ENCODE results near the gene NPPC.
"Not testable (repeated sequence)": the region's sequence is repeated elsewhere in the genome, so short reads cannot be mapped to it uniquely, and the experiment has no call there.

Gene NPPC

GRCh38 chr2:231926180-231926741, at the start of gene NPPC:
TSS of gene NPPC (minus strand) at chr2:231926396. CDS start at chr2:231926249, 147 bp downstream.
- peaks cover 72% of the 10 kb centered on the region for H3K27me3 Mint-ChIP-seq
- H3K9me3 Mint-ChIP-seq, result no peaks in the 10 kb centered on the region
- peaks cover 11% of the 10 kb centered on the region for H3K4me1 Mint-ChIP-seq (ENCODE audit: low read depth)
- no peaks in the 10 kb centered on the region for H3K36me3 Mint-ChIP-seq (ENCODE audit: low read depth)
- H3K27ac Mint-ChIP-seq, result no peak within 1 kb of the TSS
- intact Hi-C loops (cut with micrococcal nuclease), result no loop called here
- H3K4me3 Mint-ChIP-seq, result peak within 1 kb of the TSS; percentile 41

- Mint-ChIP-seq H3K4me1 (ENCODE audit: low read depth) (no peaks in the 10 kb centered on the region), H3K9me3 (no peaks in the 10 kb centered on the region), H3K27me3 (no peaks in the 10 kb centered on the region), H3K36me3 (ENCODE audit: low read depth) (peaks cover 12% of the 10 kb centered on the region), H3K27ac (no peak overlapping the region), H3K4me3 (no peak overlapping the region)
- intact Hi-C loops (cut with micrococcal nuclease), result no loop called here
Measured at GRCh38 chr2:231975001-231975400, 48.8 kb upstream of the NPPC start.

- H3K4me3 Mint-ChIP-seq, result no peak overlapping the region
- H3K27ac Mint-ChIP-seq, result no peak overlapping the region
- peaks cover 12% of the 10 kb centered on the region for H3K36me3 Mint-ChIP-seq (ENCODE audit: low read depth)
- no peaks in the 10 kb centered on the region for H3K27me3 Mint-ChIP-seq
- peaks cover 18% of the 10 kb centered on the region for H3K4me1 Mint-ChIP-seq (ENCODE audit: low read depth)
- intact Hi-C loops (cut with micrococcal nuclease), result no loop called here
- peaks cover 9% of the 10 kb centered on the region for H3K9me3 Mint-ChIP-seq
Measured at GRCh38 chr2:231970461-231970860, 44.3 kb upstream of the NPPC start.

GRCh38 chr2:231968820-231969219, 42.6 kb upstream of the NPPC start:
- peaks cover 12% of the 10 kb centered on the region for H3K36me3 Mint-ChIP-seq (ENCODE audit: low read depth)
- H3K27ac Mint-ChIP-seq, result no peak overlapping the region
- H3K4me1 Mint-ChIP-seq (ENCODE audit: low read depth), result peaks cover 24% of the 10 kb centered on the region
- H3K27me3 Mint-ChIP-seq, result no peaks in the 10 kb centered on the region
- intact Hi-C loops (cut with micrococcal nuclease), result no loop called here
- no peak overlapping the region for H3K4me3 Mint-ChIP-seq
- H3K9me3 Mint-ChIP-seq, result peaks cover 9% of the 10 kb centered on the region

- intact Hi-C loops (cut with micrococcal nuclease), result no loop called here
- Mint-ChIP-seq H3K27me3 (no peaks in the 10 kb centered on the region), H3K27ac (no peak overlapping the region), H3K36me3 (ENCODE audit: low read depth) (peaks cover 9% of the 10 kb centered on the region), H3K9me3 (peaks cover 9% of the 10 kb centered on the region), H3K4me1 (ENCODE audit: low read depth) (peaks cover 41% of the 10 kb centered on the region), H3K4me3 (no peak overlapping the region)
Measured at GRCh38 chr2:231966886-231967285, 40.7 kb upstream of the NPPC start.

GRCh38 chr2:231965102-231965501, 38.9 kb upstream of the NPPC start:
- Mint-ChIP-seq H3K9me3 (peaks cover 9% of the 10 kb centered on the region), H3K36me3 (ENCODE audit: low read depth) (peaks cover 12% of the 10 kb centered on the region), H3K27me3 (peaks cover 3% of the 10 kb centered on the region), H3K4me1 (ENCODE audit: low read depth) (peaks cover 49% of the 10 kb centered on the region), H3K27ac (no peak overlapping the region), H3K4me3 (no peak overlapping the region)
- intact Hi-C loops (cut with micrococcal nuclease), result no loop called here

GRCh38 chr2:231961349-231962166, 35.4 kb upstream of the NPPC start, which contains the start of gene DIS3L2:
TSS of gene DIS3L2 (plus strand) at chr2:231961713. CDS start at chr2:232014928, 53,215 bp downstream.
- peaks cover 12% of the 10 kb centered on the region for H3K36me3 Mint-ChIP-seq (ENCODE audit: low read depth)
- no peaks in the 10 kb centered on the region for H3K9me3 Mint-ChIP-seq
- peak within 1 kb of the TSS; percentile 89 for H3K27ac Mint-ChIP-seq
- peaks cover 47% of the 10 kb centered on the region for H3K4me1 Mint-ChIP-seq (ENCODE audit: low read depth)
- H3K4me3 Mint-ChIP-seq, result peak within 1 kb of the TSS; percentile 99
- intact Hi-C loops (cut with micrococcal nuclease), result no loop called here
- peaks cover 9% of the 10 kb centered on the region for H3K27me3 Mint-ChIP-seq

GRCh38 chr2:231960810-231961348, 34.7 kb upstream of the NPPC start:
- Mint-ChIP-seq H3K27me3 (peaks cover 13% of the 10 kb centered on the region), H3K4me3 (peak overlapping the region; percentile 99), H3K36me3 (ENCODE audit: low read depth) (peaks cover 12% of the 10 kb centered on the region), H3K4me1 (ENCODE audit: low read depth) (peaks cover 40% of the 10 kb centered on the region), H3K27ac (peak overlapping the region; percentile 89), H3K9me3 (no peaks in the 10 kb centered on the region)
- intact Hi-C loops (cut with micrococcal nuclease), result no loop called here

GRCh38 chr2:231957913-231958763, 31.9 kb upstream of the NPPC start:
- Mint-ChIP-seq H3K4me1 (ENCODE audit: low read depth) (peaks cover 25% of the 10 kb centered on the region), H3K4me3 (no peak overlapping the region), H3K27me3 (peaks cover 30% of the 10 kb centered on the region), H3K9me3 (no peaks in the 10 kb centered on the region), H3K36me3 (ENCODE audit: low read depth) (peaks cover 12% of the 10 kb centered on the region), H3K27ac (no peak overlapping the region)
- intact Hi-C loops (cut with micrococcal nuclease), result no loop called here

GRCh38 chr2:231955758-231956472, 29.7 kb upstream of the NPPC start:
- H3K9me3 Mint-ChIP-seq, result no peaks in the 10 kb centered on the region
- intact Hi-C loops (cut with micrococcal nuclease), result no loop called here

GRCh38 chr2:231951452-231952035, 25.3 kb upstream of the NPPC start:
- Mint-ChIP-seq H3K27me3 (peaks cover 29% of the 10 kb centered on the region), H3K9me3 (no peaks in the 10 kb centered on the region), H3K36me3 (ENCODE audit: low read depth) (no peaks in the 10 kb centered on the region), H3K27ac (no peak overlapping the region), H3K4me1 (ENCODE audit: low read depth) (no peaks in the 10 kb centered on the region), H3K4me3 (no peak overlapping the region)
- intact Hi-C loops (cut with micrococcal nuclease), result no loop called here

More at GRCh38 chr2:231955758-231956472, 29.7 kb upstream of the NPPC start:
- no peak overlapping the region for H3K4me3 Mint-ChIP-seq
- H3K27me3 Mint-ChIP-seq, result peaks cover 33% of the 10 kb centered on the region
- H3K36me3 Mint-ChIP-seq (ENCODE audit: low read depth), result peaks cover 3% of the 10 kb centered on the region
- no peak overlapping the region for H3K27ac Mint-ChIP-seq
- peaks cover 9% of the 10 kb centered on the region for H3K4me1 Mint-ChIP-seq (ENCODE audit: low read depth)

GRCh38 chr2:231947694-231948093, 21.5 kb upstream of the NPPC start:
- no peaks in the 10 kb centered on the region for H3K4me1 Mint-ChIP-seq (ENCODE audit: low read depth)
- peaks cover 8% of the 10 kb centered on the region for H3K27me3 Mint-ChIP-seq
- H3K9me3 Mint-ChIP-seq, result no peaks in the 10 kb centered on the region
- H3K4me3 Mint-ChIP-seq, result no peak overlapping the region
- intact Hi-C loops (cut with micrococcal nuclease), result no loop called here
- no peak overlapping the region for H3K27ac Mint-ChIP-seq
- H3K36me3 Mint-ChIP-seq (ENCODE audit: low read depth), result no peaks in the 10 kb centered on the region

- H3K4me3 Mint-ChIP-seq; H3K4me1 Mint-ChIP-seq (ENCODE audit: low read depth); H3K9me3 Mint-ChIP-seq; intact Hi-C loops (cut with micrococcal nuclease); H3K36me3 Mint-ChIP-seq (ENCODE audit: low read depth); H3K27ac Mint-ChIP-seq: not testable (repeated sequence)
- peaks cover 10% of the 10 kb centered on the region for H3K27me3 Mint-ChIP-seq
Measured at GRCh38 chr2:231947112-231947511, 20.9 kb upstream of the NPPC start.

Measured in dendritic cell treated with granulocyte-macrophage colony-stimulating factor and Interleukin-4, amounts not matched to agents 40 ng/mL and 50 ng/mL, for 4 days (primary cell).